OCI-LY3 (cell line): ENCODE data around the gene CBFA2T2.

ENCODE experiments used
- EZH2phosphoT487 ChIP-seq: fragments of 200-600 bp; shearing (Covaris generic); IDR thresholded peaks from 2 replicates; pipeline ENCODE4 v1.6.1; 2018; ENCODE audit warnings: antibody characterized with exemption, mixed run types, low read depth
- TF ChIP-seq, protein P1 (sequence below): fragments of 200-600, 300-600 bp; sonication (generic); IDR thresholded peaks from 2 replicates; pipeline ENCODE4 v1.5.1; 2014; ENCODE audit warnings: antibody characterized with exemption, low read length, low read depth

DNA sequence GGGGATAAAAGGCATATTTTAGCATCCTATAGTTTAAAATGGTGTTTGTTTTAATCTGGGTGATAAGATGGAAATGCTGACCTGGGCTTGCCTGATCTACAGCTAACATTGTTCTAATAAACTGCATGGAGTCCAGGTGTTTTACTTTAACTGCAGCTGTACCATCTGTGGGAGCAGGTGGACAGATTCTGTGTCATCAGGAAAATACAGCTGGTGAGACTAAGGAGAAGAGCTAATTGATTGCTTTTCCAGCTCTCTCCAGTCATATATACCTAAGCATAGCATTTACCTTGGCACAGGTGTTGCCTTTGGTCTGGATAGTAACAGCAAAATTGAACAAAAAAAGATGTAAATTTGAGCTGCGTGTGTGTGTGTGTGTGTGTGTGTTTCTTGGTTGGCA is 31.6 kb downstream of the CBFA2T2 start:
- TF ChIP-seq, protein P1, sequence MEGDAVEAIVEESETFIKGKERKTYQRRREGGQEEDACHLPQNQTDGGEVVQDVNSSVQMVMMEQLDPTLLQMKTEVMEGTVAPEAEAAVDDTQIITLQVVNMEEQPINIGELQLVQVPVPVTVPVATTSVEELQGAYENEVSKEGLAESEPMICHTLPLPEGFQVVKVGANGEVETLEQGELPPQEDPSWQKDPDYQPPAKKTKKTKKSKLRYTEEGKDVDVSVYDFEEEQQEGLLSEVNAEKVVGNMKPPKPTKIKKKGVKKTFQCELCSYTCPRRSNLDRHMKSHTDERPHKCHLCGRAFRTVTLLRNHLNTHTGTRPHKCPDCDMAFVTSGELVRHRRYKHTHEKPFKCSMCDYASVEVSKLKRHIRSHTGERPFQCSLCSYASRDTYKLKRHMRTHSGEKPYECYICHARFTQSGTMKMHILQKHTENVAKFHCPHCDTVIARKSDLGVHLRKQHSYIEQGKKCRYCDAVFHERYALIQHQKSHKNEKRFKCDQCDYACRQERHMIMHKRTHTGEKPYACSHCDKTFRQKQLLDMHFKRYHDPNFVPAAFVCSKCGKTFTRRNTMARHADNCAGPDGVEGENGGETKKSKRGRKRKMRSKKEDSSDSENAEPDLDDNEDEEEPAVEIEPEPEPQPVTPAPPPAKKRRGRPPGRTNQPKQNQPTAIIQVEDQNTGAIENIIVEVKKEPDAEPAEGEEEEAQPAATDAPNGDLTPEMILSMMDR, result no peak
- no peak for TF ChIP-seq EZH2phosphoT487
